DOHH2 (cell line): ENCODE results near the gene STRA6.

Experiments
- EZH2phosphoT487 ChIP-seq: fragments of 200-600 bp; sonication (generic); IDR thresholded peaks from 2 replicates; pipeline ENCODE4 v1.6.1; 2017; ENCODE audit warnings: borderline replicate concordance, mild to moderate bottlenecking, antibody characterized with exemption, low read length, moderate library complexity, mixed read lengths
- TF ChIP-seq, protein P1 (sequence below): fragments of 200-600 bp; sonication (generic); IDR thresholded peaks from one replicate; pipeline ENCODE4 v1.5.1; 2014; ENCODE audit warnings: antibody characterized with exemption, mild to moderate bottlenecking, low read depth, low read length; ENCODE audit not compliant: poor library complexity, severe bottlenecking

DNA sequence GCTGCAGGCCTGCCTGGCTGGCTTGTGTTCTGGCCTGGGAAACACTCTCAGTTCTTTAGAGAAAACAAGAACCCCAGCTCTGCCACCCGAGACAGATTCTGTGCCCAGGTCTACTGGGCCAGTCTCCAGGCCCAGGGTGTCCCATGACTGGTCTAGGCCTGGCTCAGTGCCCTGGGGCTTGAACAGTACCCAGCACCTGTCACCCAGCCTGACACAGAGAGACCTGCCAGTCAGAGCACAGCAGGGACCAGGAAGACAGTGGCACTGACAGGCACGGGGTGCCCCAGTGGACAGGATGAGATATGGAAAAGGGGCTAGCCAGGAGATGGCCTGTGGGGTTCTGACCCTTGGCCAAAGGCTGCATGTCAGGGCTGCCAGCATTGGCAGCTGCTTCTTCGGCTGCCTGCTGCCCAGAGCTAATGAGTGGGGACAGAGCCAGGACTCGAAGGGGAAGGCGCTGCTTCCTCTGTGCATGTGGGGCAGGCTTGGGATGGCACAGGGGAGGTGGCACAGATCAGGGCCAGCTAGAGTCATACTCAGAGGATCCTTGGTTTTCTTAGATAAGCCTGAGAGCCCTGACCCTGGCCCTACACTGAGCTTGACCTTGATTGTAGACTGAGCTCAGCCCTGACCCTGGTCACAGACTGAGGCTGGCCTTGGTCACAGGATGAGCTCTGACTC is 48.7 kb upstream of the STRA6 start:
- TF ChIP-seq, protein P1, sequence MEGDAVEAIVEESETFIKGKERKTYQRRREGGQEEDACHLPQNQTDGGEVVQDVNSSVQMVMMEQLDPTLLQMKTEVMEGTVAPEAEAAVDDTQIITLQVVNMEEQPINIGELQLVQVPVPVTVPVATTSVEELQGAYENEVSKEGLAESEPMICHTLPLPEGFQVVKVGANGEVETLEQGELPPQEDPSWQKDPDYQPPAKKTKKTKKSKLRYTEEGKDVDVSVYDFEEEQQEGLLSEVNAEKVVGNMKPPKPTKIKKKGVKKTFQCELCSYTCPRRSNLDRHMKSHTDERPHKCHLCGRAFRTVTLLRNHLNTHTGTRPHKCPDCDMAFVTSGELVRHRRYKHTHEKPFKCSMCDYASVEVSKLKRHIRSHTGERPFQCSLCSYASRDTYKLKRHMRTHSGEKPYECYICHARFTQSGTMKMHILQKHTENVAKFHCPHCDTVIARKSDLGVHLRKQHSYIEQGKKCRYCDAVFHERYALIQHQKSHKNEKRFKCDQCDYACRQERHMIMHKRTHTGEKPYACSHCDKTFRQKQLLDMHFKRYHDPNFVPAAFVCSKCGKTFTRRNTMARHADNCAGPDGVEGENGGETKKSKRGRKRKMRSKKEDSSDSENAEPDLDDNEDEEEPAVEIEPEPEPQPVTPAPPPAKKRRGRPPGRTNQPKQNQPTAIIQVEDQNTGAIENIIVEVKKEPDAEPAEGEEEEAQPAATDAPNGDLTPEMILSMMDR, result no peak
- no peak for TF ChIP-seq EZH2phosphoT487
